Measurements from ENCODE around the gene GRK5.

The GRK5 gene

DNA sequence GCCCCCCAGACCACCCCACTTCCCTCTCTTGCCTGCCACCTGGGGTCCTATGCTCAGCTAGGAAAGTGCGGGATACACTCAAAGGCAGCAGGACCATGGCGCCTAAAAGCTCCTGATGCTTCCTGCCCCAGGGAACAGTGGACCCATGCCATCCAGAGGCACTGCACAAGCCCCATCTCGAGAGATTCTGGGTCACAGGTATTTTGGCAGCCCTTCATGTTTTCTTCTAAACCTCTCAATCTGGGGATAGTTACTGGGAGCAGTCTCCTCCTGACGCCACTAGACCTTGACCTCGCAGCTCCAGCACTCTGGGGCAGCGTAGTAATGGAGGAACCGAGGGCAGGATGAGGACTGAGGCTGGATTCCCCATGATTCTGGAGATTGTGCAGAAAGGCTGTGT, 107.1 kb downstream of the GRK5 start:
- DNase-seq (ENCODE audit: low read depth in 4 of 4, low spot score in 1 of 4), result no peak

DNA sequence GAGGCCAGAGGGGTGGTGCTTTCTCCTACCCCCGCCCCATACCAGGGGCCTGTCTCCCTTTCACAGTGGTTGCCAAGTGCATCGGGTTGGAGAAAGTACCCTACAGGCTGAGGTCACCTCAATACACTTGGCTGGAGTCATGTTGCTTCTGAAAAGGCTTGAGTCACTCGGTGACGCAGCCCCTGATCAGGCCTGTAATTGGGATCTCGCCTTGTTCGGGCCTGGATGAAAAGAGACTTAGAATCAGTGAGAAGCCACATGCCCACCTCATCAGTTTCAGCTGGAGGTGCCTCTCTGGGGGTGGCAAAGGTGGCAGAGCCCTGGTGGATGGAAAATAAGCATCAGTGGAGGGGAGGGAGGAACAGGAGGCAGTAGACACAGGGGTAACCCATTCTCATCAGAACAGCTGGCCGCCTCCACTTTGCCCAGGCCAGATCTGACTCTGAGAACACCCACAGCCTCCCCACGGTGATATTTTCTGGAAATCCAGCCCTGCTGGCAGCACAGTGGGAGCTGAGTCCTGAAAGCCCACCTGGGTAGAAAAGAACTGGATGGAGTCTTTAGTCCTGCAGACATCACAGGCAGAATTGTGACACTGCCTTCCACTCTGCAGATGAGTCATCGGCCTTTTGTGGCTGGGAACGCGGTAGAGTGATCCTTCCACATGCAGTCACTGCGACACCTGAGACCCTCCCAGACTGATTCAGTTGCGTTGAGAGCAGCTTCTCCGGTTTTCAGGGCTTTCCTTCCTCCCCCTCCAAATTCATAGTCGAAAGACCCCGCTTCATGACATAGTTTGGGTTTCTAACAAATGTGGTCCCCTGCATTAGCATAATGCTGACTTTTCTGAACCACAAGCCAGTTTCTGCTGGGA, 108.0 kb downstream of the GRK5 start:
- peak; percentile 36 to 74 (median 51) for DNase-seq (ENCODE audit: low read depth in 4 of 4, low spot score in 1 of 4)

DNA sequence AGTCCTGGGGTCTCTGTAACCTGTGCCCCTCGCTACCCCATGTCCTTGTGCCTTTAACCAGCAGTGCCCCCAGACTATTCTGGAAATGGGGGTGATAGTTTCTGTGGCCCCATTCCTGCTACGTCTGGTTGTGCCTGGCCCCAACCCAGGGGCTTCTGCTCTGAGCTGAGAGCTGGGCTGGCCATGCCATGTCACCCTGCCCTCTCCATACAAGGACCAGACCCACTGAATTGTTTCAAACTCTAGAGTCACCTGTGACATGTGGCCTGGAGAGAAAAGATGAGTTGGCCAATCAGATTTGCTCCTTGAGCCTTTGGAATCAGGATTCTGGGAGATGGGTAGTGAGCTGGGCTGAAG, 108.6 kb downstream of the GRK5 start:
- no peak for DNase-seq (ENCODE audit: low read depth in 4 of 4, low spot score in 1 of 4)

DNA sequence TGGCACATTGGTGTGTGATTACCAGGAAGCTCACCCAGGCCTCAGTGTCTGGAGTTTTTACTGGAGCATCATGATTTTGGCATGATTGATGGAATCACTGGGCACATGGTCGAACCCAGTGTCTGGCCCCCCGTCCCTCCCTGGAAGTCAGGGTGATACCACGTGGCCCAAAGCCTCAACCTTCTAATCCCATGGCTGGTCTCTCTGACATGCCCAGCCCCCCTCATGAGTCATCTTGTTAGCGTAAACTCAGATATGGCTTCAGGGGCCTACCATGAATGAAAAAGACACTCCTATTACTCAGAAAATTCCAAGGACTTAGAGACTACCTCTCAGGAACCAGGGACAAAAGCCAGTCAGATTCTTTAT, 109.3 kb downstream of the GRK5 start:
- DNase-seq (ENCODE audit: low read depth in 4 of 4, low spot score in 1 of 4), result no peak

DNA sequence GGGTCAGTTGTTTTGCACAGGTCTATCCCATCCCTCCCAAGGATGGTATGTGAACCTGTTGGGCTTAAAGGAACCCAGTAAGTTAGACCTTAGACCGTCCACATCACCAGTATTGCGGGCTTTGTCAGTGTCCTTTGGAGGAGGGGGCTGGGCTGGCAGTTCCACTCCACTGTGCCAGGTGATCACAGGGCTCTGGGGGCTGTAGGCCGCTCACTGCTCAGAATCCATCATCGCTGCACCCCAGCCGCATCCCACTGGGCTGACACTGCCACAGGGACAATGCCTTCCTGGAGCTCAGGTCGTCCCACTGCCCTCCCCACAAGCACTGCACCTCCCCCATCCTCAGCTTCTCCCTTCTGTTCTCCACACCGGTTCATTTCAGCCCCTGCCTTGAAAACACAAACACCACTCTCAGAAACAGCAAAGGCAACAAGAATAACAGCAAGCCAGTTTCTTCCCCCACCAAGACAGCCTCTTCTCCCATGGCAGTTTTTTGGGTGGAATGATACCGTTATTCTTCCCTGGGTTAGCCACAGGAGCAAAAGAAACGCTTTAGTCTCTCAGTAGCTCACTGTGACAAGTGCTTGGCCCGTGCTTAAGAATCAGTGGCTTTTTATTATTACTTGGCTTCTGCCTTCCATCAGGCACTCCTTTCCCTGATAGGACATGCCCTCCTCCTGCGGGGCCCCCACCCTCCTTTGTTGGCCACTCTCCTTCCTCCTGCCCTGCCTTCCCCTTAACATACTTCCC, 111.2 kb downstream of the GRK5 start:
- no peak for DNase-seq (ENCODE audit: low read depth in 4 of 4, low spot score in 1 of 4)

DNA sequence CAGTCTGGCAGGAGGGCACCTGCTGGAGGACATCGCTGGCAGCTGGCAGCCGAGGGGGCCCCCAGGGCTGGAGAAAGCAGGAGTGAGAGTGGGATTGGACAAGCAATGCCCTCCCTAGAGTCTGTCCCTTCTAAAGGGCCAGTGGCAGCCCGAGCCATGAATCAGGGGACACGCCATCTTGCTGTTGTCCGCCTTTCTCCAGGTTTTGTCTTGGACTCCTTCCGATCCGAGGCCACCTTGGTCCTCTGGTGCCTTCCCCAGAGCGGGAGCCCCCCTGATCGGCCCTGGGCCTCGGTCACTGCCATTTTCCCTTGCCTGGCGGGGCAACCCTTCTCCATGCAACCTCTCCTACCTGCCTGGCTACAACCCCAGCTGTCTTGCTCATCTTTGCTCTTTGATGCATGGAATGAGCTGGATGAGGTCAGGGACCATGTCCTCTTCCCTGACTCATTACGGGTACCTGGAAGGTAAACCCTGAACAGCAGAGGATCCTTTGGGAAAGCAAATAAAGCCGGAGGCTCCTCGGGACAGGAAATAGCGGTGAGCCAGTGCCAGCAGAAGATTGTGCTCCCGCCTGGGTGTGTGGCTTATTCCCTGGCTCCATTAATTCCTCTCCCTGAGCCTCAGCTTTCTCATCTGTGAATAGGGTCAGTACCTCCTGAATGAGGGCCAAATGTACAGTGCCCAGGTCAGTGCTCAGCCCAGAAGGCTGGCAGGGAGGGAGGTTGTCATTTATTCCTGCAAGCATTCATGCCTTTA, 112.0 kb downstream of the GRK5 start:
- DNase-seq (ENCODE audit: low read depth in 4 of 4, low spot score in 1 of 4), result no peak

DNA sequence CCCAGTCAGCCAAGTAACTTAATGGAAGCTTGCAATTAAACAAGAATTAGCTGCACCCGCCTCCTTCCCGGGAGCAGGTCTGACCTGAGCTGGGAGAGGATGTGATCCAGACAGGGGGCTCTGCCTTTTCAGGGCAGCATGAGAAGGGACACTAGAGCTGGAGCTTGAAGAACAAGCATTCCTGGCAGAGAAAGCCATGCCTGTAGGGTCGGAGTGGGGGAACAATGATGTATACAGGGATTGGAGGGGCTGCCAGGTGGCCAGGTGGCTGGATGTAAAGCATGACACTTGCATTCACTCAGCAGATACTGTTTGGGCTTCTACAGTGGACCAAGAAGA, 112.5 kb downstream of the GRK5 start:
- no peak for DNase-seq (ENCODE audit: low read depth in 4 of 4, low spot score in 1 of 4)

DNA sequence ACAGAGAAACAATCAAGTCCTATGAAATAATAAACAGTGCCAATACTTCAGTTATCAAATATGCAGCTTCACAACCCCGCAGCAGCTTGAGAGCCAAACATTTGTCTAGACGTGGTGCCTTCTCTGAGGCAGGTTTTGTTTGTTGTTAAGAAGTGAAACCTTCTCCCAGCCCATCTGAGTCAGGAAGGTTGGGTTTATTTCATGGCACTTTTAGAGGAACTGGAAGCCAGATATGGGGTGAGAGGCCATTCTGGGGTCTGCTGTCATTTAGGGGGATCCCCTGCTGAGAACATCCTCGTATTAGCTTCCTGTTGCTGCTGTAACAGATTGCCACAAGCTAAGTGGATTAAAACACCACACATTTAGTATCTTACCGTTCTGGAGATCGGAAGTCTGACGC, 113.6 kb downstream of the GRK5 start:
- DNase-seq (ENCODE audit: low read depth in 4 of 4, low spot score in 1 of 4), result no peak

DNA sequence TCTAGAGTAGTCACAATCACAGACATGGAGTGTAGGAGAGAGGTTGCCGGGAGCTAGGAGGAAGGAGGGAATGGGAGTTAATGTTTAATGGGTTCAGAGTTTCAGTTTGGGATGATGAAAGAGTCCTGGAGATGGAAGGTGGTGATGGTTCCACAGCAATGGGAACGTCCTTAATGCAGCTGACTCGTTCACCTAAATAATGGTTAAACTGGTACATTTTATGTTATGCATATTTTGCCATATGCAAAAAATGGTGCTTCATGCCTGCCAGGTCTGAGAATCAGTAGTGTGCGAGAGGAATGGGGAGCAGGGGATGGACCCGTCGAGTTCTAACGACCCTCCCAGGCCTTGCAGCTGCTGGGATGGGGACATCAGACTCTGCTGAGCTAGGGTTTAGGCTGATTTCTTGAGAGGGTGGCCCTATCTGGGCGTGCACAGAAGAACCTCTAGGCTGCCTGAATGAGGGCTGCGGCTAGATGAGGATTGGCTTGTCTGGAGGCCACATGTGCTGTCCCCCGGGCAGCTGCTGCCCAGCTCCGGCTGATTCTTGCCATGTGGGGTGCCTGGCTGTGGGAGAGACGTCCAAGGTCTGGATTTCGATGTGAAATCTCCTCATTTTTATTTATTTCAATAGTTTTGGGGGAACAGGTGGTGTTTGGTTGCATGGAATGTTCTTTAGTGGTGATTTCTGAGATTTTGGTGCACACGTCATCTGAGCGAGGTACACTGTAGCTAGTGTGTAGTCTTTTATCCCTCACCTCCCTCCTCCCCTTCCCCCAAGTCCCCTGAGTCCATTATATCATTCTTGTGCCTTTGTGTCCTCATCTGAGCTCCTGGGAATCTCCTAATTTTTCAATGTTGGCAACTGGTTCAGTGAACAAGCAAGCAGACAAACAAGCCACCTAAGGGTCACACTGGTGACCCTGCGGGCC, 116.0 kb downstream of the GRK5 start:
- DNase-seq (ENCODE audit: low read depth in 4 of 4, low spot score in 1 of 4), result no peak

DNA sequence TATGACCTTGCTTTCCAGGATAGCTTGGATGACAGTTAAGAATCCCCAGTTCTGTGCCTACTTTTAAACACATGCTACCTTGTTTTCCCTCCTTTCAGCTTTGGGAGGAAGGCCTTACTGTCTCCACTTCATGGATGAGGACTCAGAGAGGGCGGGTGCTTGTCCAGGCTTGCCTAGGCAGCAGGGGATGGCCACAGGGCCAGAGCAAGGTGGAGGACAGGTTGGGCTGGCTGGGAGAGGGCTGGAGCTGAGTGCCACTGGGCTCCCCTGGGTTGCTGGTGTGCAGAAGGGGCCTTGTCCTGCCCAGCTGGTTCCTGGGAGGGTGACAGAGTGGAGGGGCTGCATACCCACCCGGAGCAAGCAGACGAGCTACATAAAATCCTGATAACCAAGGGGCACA, 117.8 kb downstream of the GRK5 start:
- no peak for DNase-seq (ENCODE audit: low read depth in 4 of 4, low spot score in 1 of 4)

DNA sequence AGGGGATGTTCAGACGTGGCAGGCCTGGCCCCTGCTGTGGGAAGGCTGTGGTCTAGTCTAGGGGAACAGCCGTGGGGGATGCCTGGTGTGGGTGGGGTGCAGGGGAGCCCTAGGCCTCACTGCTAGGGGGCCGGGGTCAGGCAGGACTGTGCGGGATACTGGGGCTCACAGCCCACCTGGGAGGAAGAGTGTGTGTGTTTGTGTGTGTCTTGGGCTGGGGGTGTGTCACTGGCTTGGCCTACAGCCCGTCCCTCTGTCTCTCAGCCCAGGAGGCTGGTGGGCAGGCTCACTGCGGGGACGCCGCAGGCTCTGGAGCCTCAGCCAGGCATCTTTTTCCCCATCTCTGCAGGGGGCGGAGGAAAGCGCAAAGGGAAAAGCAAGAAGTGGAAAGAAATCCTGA, 118.8 kb downstream of the GRK5 start:
- no peak for DNase-seq (ENCODE audit: low read depth in 4 of 4, low spot score in 1 of 4)

DNA sequence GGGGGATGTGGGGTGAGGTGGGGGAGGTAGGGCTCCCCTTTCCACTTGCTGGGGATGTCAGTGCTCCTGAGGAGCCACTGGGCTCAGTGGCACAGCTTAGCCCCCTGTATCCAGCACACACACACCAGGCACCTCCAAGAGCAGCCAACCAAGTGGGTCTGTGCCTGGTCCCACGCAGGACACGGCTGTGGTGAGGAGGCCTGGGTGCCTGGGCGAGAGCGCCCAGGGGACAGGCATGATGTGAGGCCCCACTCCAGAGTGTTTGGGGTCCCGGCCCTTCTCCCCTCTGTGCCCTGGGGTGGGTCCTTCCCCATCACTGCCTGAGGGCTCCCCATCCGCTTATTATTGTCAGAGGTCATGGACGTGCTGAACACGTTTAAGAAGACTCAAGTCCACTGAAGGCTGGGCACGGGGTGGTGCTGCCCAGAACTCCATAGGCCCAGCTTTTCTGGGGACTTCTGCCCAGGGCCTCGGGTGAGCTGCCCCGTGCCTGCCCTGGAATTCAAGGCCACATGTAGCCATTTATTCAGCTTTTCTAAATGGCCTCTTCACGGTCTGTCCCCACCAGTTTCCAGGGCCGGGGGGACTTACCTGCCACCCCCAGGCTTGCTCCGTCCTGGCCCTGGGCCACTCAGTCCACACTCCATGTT, 119.8 kb downstream of the GRK5 start:
- no peak for DNase-seq (ENCODE audit: low read depth in 4 of 4, low spot score in 1 of 4)

DNA sequence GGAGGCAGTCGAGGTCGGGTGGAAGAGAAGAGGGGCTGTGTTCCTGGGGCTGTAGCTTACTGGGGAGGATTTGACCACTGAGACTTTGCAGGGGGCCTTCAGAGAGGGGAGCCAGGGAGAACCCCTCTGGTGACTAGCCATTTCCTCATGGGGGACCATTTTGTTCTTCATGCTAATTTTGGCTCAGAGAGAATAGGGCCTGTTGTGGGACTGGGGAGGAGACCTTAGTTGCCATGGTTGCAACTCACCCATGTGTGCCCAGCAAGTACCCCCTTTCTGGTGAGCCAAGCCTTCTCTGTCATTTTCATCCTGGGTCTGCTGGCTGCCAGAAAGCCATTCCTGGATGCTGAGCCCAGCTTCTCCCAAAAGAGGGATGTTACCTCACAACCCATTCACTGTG, 120.9 kb downstream of the GRK5 start:
- DNase-seq (ENCODE audit: low read depth in 4 of 4, low spot score in 1 of 4), result no peak

DNA sequence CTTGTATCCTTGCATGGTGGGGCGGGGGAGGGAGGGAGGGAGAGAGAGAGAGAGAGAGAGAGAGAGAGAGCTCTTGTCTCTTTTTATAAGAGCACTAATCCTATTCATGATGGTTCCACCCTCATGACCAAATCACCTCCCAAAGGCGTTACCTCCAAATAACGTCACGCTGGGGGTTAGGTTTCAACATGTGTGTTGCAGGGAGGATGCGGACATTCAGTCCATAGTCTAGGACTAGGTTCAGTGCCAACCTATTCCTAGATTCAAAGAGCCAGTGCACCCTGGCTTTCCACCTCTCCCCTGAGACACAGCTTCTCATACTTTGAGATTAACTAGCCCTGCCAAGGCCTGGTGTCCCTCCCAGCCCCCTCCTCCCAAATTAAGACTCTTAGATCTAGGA, 123.0 kb downstream of the GRK5 start:
- no peak for DNase-seq (ENCODE audit: low read depth in 4 of 4, low spot score in 1 of 4)

DNA sequence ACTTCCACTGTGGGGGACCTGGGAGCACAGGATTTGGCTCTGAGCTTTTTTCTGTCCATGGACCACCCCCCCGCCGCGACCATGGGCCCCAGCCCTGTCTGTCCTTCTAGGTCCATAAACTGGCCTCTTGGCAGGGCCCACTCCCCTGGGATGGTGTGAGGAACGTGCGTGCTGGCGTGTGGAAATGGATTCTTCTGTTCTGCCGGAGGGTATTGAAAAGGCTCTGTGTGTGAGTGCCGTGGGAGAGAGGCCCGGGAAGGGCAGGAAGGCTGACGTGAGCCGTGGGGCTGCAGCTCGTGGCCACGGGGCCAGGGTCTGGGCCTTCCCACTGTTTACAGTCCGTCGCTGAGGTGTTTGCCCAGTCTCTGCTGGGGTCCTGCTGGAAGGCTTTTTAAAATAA, 123.7 kb downstream of the GRK5 start:
- no peak for DNase-seq (ENCODE audit: low read depth in 4 of 4, low spot score in 1 of 4)

DNA sequence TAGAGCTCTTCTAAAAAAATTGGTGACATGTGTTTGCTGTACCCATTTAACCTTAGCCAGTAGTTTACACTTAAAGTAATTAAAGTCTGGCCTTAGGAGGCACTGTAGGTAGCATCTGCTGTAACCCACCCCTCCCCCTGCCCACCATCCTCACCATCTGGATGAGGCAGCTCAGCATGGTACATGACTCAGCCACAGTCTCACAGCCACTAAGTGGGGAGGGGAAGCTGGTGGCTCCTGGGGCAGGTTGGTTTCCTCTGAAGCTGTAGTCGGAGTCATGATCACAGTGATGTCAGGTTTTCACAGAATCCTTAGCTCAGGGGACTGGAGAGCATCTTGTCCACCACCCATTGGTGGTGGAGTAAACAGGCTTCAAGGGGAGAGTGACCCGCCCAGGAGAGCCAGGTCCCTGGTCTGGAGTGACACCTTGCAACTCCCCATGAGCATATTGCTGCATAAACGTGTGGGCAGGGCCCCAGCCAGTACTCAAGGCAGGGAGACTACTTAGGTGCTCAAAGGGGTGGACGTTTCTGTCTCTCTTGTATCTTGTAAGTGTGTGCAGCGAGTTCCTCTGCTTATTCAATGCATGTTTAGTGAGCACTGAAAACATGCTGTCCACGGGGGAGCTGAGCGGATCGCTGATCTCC, 125.9 kb downstream of the GRK5 start:
- peak in 3 of 4 experiments; percentile 24 to 54 (median 49) for DNase-seq (ENCODE audit: low read depth in 4 of 4, low spot score in 1 of 4)

DNA sequence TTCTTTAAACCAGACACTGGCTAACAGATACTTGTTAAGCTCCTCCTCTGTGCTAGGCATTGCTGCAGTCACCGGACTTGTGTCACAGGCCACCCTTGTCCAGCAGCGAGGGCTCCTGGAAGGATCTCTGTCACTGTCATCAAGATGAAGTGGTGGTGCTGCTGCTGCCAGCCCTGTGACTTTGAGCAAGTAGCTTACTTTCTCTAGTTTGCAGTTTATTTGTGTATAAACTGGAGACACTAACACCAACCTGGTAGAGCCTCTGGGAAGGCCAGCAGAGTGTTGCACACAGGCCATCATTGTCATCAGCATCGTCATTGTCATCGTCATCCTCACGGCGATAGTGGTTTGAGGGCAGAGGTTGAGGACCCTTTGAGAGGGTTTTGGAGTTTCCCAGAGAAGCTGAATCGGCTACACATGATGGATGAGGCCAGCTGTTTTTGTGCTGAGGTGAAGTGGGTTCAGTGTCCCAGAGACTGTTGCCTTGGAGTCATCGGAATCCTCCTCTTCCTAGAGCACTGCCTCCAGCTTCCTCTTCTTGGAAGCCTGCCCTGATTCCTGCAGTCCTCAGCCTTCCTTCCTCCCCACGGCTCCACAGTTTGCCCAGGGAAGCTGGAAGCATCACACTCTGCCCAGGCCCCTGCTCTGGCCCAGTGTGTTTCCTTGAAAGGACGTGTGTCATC, 128.4 kb downstream of the GRK5 start:
- no peak for DNase-seq (ENCODE audit: low read depth in 4 of 4, low spot score in 1 of 4)

DNA sequence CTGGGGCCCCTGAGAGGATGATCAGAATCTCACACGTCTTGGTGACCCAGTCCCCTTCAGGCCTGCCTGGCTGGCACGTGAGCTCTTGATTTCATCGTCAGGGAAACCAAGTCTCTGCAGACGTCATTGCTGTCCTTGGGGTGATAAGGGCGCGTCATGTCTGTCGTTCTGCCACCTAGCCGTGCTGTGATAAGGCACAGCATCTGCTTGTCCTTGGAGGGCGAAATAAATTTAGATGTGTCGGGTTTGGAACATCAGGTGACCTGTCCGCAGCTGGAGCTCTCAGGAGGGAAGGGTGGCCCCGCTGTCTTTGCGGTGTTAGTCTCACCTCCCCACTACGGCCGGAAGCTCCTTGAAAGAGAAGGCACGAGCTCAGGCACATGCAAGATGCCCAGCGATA, 129.2 kb downstream of the GRK5 start:
- no peak for DNase-seq (ENCODE audit: low read depth in 4 of 4, low spot score in 1 of 4)

DNA sequence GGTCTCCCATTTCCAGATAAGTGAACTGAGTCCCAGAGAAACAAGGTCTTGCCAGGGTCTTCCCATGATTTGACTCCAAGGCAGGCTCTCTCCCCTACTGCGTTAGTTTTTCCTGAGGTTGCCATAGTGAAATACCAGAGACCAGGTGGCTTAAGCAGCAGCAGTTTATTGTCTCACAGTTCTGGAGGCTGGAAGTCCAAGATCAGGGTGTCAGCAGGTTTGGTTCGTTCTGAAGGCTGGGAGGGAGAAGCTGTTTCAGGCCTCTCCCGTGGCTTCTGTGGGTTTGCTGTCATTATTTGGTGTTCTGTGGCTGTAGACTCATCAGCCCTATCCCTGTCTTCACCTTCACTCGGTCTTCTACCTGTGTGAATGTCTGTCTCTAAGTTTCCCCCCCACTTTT, 129.9 kb downstream of the GRK5 start:
- no peak for DNase-seq (ENCODE audit: low read depth in 4 of 4, low spot score in 1 of 4)

Data from stimulated activated CD4-positive, alpha-beta T cell treated with anti-CD3 and anti-CD28 coated beads, Interleukin-1b, Interleukin-23, amount 100 ng/mL, for 24 hours (primary cell).